ENCODE measurements around the gene TGIF2. TPM values are rescaled to one million over a fixed set of nuclear protein-coding genes. Genes with fewer than 3 reads are reported as not detected.
A peak's percentile ranks its signal among the peaks of the same experiment; 100 is the strongest.
"Not testable (repeated sequence)": the region's sequence is repeated elsewhere in the genome, so short reads cannot be mapped to it uniquely, and the experiment has no call there.

The TGIF2 gene
- total and polyA plus RNA-seq, 2 donors from 2014 or later = 11.0 to 15.3 TPM

DNA sequence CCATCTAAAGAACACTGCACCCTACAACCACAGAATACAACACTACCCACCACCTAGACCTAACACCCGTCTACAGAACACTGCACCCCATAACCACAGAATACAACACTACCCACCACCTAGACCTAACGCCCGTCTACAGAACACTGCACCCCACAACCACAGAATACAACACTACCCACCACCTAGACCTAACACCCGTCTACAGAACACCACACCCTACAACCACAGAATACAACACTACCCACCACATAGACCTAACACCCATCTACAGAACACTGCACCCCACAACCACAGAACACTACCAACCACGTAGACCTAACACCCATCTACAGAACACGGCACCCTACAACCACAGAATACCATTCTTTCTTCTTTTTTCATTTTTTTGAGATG lies 8.7 kb upstream of the TGIF2 start:
- DNase-seq; H3K36me3 ChIP-seq (ENCODE audit: control insufficient read depth in 2 of 3, insufficient read depth in 3 of 3, low read length in 3 of 3); H3K27me3 ChIP-seq (ENCODE audit: control insufficient read depth, insufficient read depth, low read length); H3K27ac ChIP-seq (ENCODE audit: low read depth in 2 of 2, low read length in 2 of 2); H3K4me3 ChIP-seq (ENCODE audit: low read length in 3 of 3); intact Hi-C loops (cut with DNase I); FAIRE-seq; H3K4me1 ChIP-seq (ENCODE audit: control insufficient read depth in 2 of 3, insufficient read depth in 2 of 3, low read depth in 1 of 3, low read length in 3 of 3); H3K9ac ChIP-seq (ENCODE audit: low read length in 3 of 3); H3K9me3 ChIP-seq (ENCODE audit: control insufficient read depth in 2 of 3, insufficient read depth in 1 of 3, low read length in 3 of 3): not testable (repeated sequence)

DNA sequence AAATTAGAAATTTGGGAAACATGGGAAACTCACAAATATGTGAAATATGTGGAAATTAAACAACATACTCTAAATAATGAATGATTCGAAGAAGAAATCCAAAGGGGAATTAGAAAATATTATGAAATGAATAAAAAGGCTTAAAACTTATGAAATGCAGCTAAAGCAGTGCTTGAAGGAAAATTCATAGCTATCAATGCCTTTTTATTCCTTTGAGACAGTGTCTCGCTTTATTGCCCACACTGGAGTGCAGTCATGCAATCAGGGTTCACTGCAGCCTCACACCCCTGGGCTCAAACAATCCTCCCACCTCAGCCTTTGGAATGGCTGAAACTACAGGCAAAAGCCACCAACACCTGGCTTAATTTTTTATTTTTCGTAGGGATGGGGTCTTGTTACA lies 7.9 kb upstream of the TGIF2 start:
- Histone ChIP-seq H3K27me3 (ENCODE audit: control insufficient read depth, insufficient read depth, low read length) (no peaks in the 10 kb centered on the region), H3K27ac (ENCODE audit: low read depth in 2 of 2, low read length in 2 of 2) (no peak overlapping the region), H3K36me3 (ENCODE audit: control insufficient read depth in 2 of 3, insufficient read depth in 3 of 3, low read length in 3 of 3) (no peaks in the 10 kb centered on the region), H3K4me3 (ENCODE audit: low read length in 3 of 3) (no peak overlapping the region), H3K9ac (ENCODE audit: low read length in 3 of 3) (no peak overlapping the region), H3K4me1 (ENCODE audit: control insufficient read depth in 2 of 3, insufficient read depth in 2 of 3, low read depth in 1 of 3, low read length in 3 of 3) (no peaks in the 10 kb centered on the region), H3K9me3 (ENCODE audit: control insufficient read depth in 2 of 3, insufficient read depth in 1 of 3, low read length in 3 of 3) (peaks cover 0 to 4% (median 0%) of the 10 kb centered on the region in 3 donors)
- TF ChIP-seq, protein P1, sequence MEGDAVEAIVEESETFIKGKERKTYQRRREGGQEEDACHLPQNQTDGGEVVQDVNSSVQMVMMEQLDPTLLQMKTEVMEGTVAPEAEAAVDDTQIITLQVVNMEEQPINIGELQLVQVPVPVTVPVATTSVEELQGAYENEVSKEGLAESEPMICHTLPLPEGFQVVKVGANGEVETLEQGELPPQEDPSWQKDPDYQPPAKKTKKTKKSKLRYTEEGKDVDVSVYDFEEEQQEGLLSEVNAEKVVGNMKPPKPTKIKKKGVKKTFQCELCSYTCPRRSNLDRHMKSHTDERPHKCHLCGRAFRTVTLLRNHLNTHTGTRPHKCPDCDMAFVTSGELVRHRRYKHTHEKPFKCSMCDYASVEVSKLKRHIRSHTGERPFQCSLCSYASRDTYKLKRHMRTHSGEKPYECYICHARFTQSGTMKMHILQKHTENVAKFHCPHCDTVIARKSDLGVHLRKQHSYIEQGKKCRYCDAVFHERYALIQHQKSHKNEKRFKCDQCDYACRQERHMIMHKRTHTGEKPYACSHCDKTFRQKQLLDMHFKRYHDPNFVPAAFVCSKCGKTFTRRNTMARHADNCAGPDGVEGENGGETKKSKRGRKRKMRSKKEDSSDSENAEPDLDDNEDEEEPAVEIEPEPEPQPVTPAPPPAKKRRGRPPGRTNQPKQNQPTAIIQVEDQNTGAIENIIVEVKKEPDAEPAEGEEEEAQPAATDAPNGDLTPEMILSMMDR (IDR thresholded peaks at IDR 0.05; ENCODE audit: borderline replicate concordance, extremely low read depth, insufficient read depth) = no peak
- intact Hi-C loops (cut with DNase I) = no loop called here
- FAIRE-seq (no peak), DNase-seq (no peak)

DNA sequence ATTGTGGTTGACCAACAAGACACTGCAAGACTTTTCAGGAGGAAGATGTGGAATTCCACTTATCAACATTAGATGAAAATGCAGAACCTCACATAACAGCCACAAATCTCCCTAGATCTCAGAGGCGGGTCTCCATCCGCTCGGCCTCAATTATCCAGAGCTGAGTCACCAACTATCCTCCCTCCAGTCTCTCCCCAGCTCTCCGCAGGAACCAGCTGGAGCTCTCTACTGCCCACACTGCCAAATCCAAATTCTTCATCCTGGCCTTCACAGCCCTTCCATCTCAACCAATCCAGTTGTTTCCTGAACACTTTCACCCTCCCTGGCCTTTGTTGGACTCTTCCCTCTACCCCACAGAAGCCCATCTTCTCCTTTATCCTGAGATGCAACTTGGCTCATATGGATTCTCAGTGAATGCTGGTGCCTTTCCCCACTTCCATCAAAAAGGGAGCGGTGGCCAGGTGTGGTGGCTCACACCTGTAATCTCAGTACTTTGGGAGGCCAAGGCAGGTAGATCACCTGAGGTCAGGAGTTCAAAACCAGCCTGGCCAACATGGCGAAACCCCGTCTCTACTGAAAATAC lies 3.5 kb upstream of the TGIF2 start:
- no peak overlapping the region for H3K9ac ChIP-seq (ENCODE audit: low read length in 3 of 3)
- intact Hi-C loops (cut with DNase I) = no loop called here
- H3K27me3 ChIP-seq (ENCODE audit: control insufficient read depth, insufficient read depth, low read length) = no peaks in the 10 kb centered on the region
- H3K27ac ChIP-seq (ENCODE audit: low read depth in 2 of 2, low read length in 2 of 2) = no peak overlapping the region
- H3K4me1 ChIP-seq (ENCODE audit: control insufficient read depth in 2 of 3, insufficient read depth in 2 of 3, low read depth in 1 of 3, low read length in 3 of 3) = peaks cover 0 to 6% (median 2%) of the 10 kb centered on the region in 3 donors
- no peak overlapping the region for H3K4me3 ChIP-seq (ENCODE audit: low read length in 3 of 3)
- H3K36me3 ChIP-seq (ENCODE audit: control insufficient read depth in 2 of 3, insufficient read depth in 3 of 3, low read length in 3 of 3) = no peaks in the 10 kb centered on the region
- FAIRE-seq = no peak
- DNase-seq = no peak
- peaks cover 0 to 4% (median 0%) of the 10 kb centered on the region in 3 donors for H3K9me3 ChIP-seq (ENCODE audit: control insufficient read depth in 2 of 3, insufficient read depth in 1 of 3, low read length in 3 of 3)
- TF ChIP-seq, protein P1 (IDR thresholded peaks at IDR 0.05; ENCODE audit: borderline replicate concordance, extremely low read depth, insufficient read depth) = no peak

DNA sequence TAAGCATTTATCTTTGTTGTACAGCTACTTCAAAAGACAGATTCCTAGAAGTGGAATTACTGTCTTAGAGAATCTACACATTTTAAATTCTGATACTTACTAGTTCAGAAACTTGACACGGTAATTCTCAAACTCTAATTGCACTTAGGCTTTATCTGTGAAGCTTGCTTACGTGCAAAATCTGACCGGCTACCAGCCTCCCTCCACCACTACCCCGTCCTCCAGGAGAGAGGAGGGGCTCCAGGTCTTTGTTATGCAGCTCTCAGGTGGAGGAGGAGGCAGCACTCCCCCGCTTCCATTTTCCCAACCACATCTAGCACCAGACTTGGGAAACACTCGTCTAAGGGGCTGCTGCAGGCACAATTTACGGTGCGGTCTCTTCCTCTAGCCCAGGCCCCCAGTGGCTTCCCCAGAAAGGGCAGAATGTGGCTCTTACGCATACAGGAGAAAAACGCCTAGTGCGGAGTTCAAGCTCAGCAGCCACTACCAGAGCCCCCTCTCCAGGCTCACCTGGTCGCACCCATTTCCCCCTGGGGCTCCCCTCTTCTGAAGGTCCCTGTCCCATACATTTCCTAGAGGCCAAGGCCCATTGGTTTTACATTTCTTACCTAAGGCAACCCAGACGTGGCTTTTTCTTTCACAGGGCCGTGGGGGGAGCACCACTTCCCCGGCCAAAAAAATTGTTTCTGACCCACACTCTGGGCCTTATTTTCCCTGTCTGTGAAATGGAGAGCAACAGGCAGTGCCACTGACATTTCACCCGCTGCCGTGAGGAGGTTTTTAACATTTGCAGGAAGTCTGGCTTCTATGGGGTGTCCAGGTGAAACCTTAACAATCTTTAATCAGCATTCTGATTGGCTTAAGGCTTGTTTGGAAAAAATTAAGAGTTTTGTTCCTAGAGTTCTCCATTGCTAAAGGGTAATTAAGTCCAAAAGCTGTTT lies 1.6 kb upstream of the TGIF2 start:
- TF ChIP-seq, protein P1 (IDR thresholded peaks at IDR 0.05; ENCODE audit: borderline replicate concordance, extremely low read depth, insufficient read depth) = no peak
- Histone ChIP-seq H3K4me3 (ENCODE audit: low read length in 3 of 3) (peak overlapping the region in 2 of 3 donors; percentile 10 to 79), H3K27ac (ENCODE audit: low read depth in 2 of 2, low read length in 2 of 2) (peak overlapping the region; percentile 87 to 93), H3K36me3 (ENCODE audit: control insufficient read depth in 2 of 3, insufficient read depth in 3 of 3, low read length in 3 of 3) (no peaks in the 10 kb centered on the region), H3K9me3 (ENCODE audit: control insufficient read depth in 2 of 3, insufficient read depth in 1 of 3, low read length in 3 of 3) (no peaks in the 10 kb centered on the region), H3K4me1 (ENCODE audit: control insufficient read depth in 2 of 3, insufficient read depth in 2 of 3, low read depth in 1 of 3, low read length in 3 of 3) (peaks cover 0 to 15% (median 7%) of the 10 kb centered on the region in 3 donors), H3K9ac (ENCODE audit: low read length in 3 of 3) (peak overlapping the region in 1 of 3 donors; percentile 86), H3K27me3 (ENCODE audit: control insufficient read depth, insufficient read depth, low read length) (no peaks in the 10 kb centered on the region)
- FAIRE-seq (no peak), DNase-seq (peak in 4 of 5 donors; percentile 86 to 89 (median 88))
- intact Hi-C loops (cut with DNase I) = no loop called here
